ENCODE data around the gene ACVRL1.

The ACVRL1 gene

GRCh38 chr12:51942056-51942455 lies 34.8 kb downstream of the ACVRL1 start:
- no peak for DNase-seq (ENCODE audit: low read depth, low spot score)

- no peak for DNase-seq (ENCODE audit: low read depth, low spot score)
Measured at GRCh38 chr12:51942501-51943000, 35.2 kb downstream of the ACVRL1 start.

GRCh38 chr12:51943346-51943745 lies 36.0 kb downstream of the ACVRL1 start:
- no peak for DNase-seq (ENCODE audit: low read depth, low spot score)

GRCh38 chr12:51944608-51945233 lies 37.4 kb downstream of the ACVRL1 start:
- DNase-seq (ENCODE audit: low read depth, low spot score), result no peak

GRCh38 chr12:51947246-51947996 lies 40.1 kb downstream of the ACVRL1 start:
- no peak for DNase-seq (ENCODE audit: low read depth, low spot score)

GRCh38 chr12:51948066-51948465 lies 40.8 kb downstream of the ACVRL1 start:
- no peak for DNase-seq (ENCODE audit: low read depth, low spot score)

- no peak for DNase-seq (ENCODE audit: low read depth, low spot score)
Measured at GRCh38 chr12:51949342-51950030, 42.2 kb downstream of the ACVRL1 start.

GRCh38 chr12:51950682-51951198 lies 43.4 kb downstream of the ACVRL1 start:
- no peak for DNase-seq (ENCODE audit: low read depth, low spot score)

GRCh38 chr12:51951199-51951842 lies 44.0 kb downstream of the ACVRL1 start, which contains the start of gene ACVR1B:
ACVR1B (plus strand) TSS chr12:51951699; CDS start chr12:51951744, 45 bp downstream.
- DNase-seq (ENCODE audit: low read depth, low spot score), result peak; percentile 76

- no peak for DNase-seq (ENCODE audit: low read depth, low spot score)
Measured at GRCh38 chr12:51951843-51952722, 44.8 kb downstream of the ACVRL1 start.

GRCh38 chr12:51953089-51953488 lies 45.8 kb downstream of the ACVRL1 start:
- no peak for DNase-seq (ENCODE audit: low read depth, low spot score)

- no peak for DNase-seq (ENCODE audit: low read depth, low spot score)
Measured at GRCh38 chr12:51953864-51954263, 46.6 kb downstream of the ACVRL1 start.

GRCh38 chr12:51954561-51955361 lies 47.5 kb downstream of the ACVRL1 start:
- DNase-seq (ENCODE audit: low read depth, low spot score), result no peak

GRCh38 chr12:51955702-51956101 lies 48.4 kb downstream of the ACVRL1 start:
- DNase-seq (ENCODE audit: low read depth, low spot score), result no peak

GRCh38 chr12:51958542-51958941 lies 51.2 kb downstream of the ACVRL1 start:
- no peak for DNase-seq (ENCODE audit: low read depth, low spot score)

GRCh38 chr12:51959211-51959610 lies 51.9 kb downstream of the ACVRL1 start:
- no peak for DNase-seq (ENCODE audit: low read depth, low spot score)

GRCh38 chr12:51959921-51960320 lies 52.6 kb downstream of the ACVRL1 start:
- DNase-seq (ENCODE audit: low read depth, low spot score), result no peak

- no peak for DNase-seq (ENCODE audit: low read depth, low spot score)
Measured at GRCh38 chr12:51960488-51960887, 53.2 kb downstream of the ACVRL1 start.

GRCh38 chr12:51960890-51961289 lies 53.6 kb downstream of the ACVRL1 start:
- no peak for DNase-seq (ENCODE audit: low read depth, low spot score)

- no peak for DNase-seq (ENCODE audit: low read depth, low spot score)
Measured at GRCh38 chr12:51961834-51962233, 54.5 kb downstream of the ACVRL1 start.

Data from activated CD4-positive, CD25-positive, alpha-beta regulatory T cell treated with anti-CD3 and anti-CD28 coated beads, Interleukin-2, amount 50 U/mL, for 16 hours (primary cell).